SK-N-SH treated with all-trans-retinoic acid at 6 μM for 48 hours (cell line): ENCODE measurements around the gene RAP1GAP.

Experiments
- BACH2 ChIP-seq: fragments of 250-450 bp; sonication (Bioruptor Pico); IDR thresholded peaks from 2 replicates; pipeline ENCODE4 v1.9.0; 2021; ENCODE audit warnings: mild to moderate bottlenecking, borderline replicate concordance
- CREB5 ChIP-seq: fragments of 250-450 bp; sonication (Bioruptor Pico); IDR thresholded peaks from 2 replicates; pipeline ENCODE4 v1.5.1; 2020; ENCODE audit warnings: low read depth, mild to moderate bottlenecking, moderate library complexity
- CSDC2 ChIP-seq: fragments of 250-450 bp; sonication (Bioruptor Pico); IDR thresholded peaks from 2 replicates; pipeline ENCODE4 v1.5.0; 2020; ENCODE audit warnings: mild to moderate bottlenecking, moderate library complexity
- PATZ1 ChIP-seq: fragments of 250-450 bp; sonication (Bioruptor Pico); IDR thresholded peaks from 2 replicates; pipeline ENCODE4 v1.8.0; 2020; ENCODE audit warnings: mild to moderate bottlenecking, moderate library complexity, borderline replicate concordance
- POU6F1 ChIP-seq: fragments of 250-450 bp; sonication (Bioruptor Pico); IDR thresholded peaks from 2 replicates; pipeline ENCODE4 v1.8.0; 2021; ENCODE audit warnings: low read depth, mild to moderate bottlenecking, moderate library complexity, borderline replicate concordance
- PPARA ChIP-seq: fragments of 250-450 bp; sonication (Bioruptor Pico); IDR thresholded peaks from 2 replicates; pipeline ENCODE4 v1.5.0; 2020; ENCODE audit warnings: mild to moderate bottlenecking, borderline replicate concordance
- RARB ChIP-seq: fragments of 250-450 bp; sonication (Bioruptor Pico); IDR thresholded peaks from 2 replicates; pipeline ENCODE4 v1.8.0; 2021; ENCODE audit warnings: mild to moderate bottlenecking, moderate library complexity
- SNAI2 ChIP-seq: fragments of 250-450 bp; sonication (Bioruptor Pico); IDR thresholded peaks from 2 replicates; pipeline ENCODE4 v1.5.0; 2020; ENCODE audit warnings: mild to moderate bottlenecking, moderate library complexity
- TOX ChIP-seq: fragments of 250-450 bp; sonication (Bioruptor Pico); IDR thresholded peaks from 2 replicates; pipeline ENCODE4 v1.8.0; 2021; ENCODE audit warnings: mild to moderate bottlenecking, moderate library complexity, borderline replicate concordance
- TSHZ2 ChIP-seq: fragments of 250-450 bp; sonication (Bioruptor Pico); IDR thresholded peaks from 2 replicates; pipeline ENCODE4 v1.5.0; 2020; ENCODE audit warnings: mild to moderate bottlenecking, moderate library complexity
- ZFP3 ChIP-seq: fragments of 250-450 bp; sonication (Bioruptor Pico); IDR thresholded peaks from 2 replicates; pipeline ENCODE4 v1.5.0; 2020; ENCODE audit warnings: mild to moderate bottlenecking, moderate library complexity
- ZFP30 ChIP-seq: fragments of 450-650 bp; formaldehyde crosslinking; IDR thresholded peaks from 2 replicates; pipeline ENCODE4 v1.5.0; 2022; ENCODE audit warnings: mild to moderate bottlenecking, moderate library complexity
- ZNF70 ChIP-seq: fragments of 450-650 bp; formaldehyde crosslinking; IDR thresholded peaks from 2 replicates; pipeline ENCODE4 v1.5.0; 2020; ENCODE audit warnings: mild to moderate bottlenecking, moderate library complexity

GRCh38 chr1:21596628-21597027, 72.5 kb downstream of the RAP1GAP start:
- TF ChIP-seq CREB5 (CRISPR knock-in tag) (no peak), RARB (CRISPR knock-in tag) (no peak), SNAI2 (no peak), PATZ1 (CRISPR knock-in tag) (no peak), TSHZ2 (CRISPR knock-in tag) (no peak), ZFP30 (CRISPR knock-in tag) (no peak), POU6F1 (no peak), TOX (CRISPR knock-in tag) (no peak), ZFP3 (no peak), ZNF70 (CRISPR knock-in tag) (no peak), CSDC2 (CRISPR knock-in tag) (no peak), PPARA (no peak), BACH2 (no peak)
